ENCODE measurements around the gene SELP.

- TF ChIP-seq CTCF (IDR thresholded peaks at IDR 0.05; ENCODE audit: low read depth, low read length, missing input control) (no peak), FOXA1 (IDR thresholded peaks at IDR 0.05) (no peak), REST (IDR thresholded peaks at IDR 0.05) (no peak), MAX (IDR thresholded peaks at IDR 0.05) (no peak)
Observed at GRCh38 chr1:169568497-169568896, 61.4 kb downstream of the SELP start.

All from liver (tissue), 2 donors.